ENCODE data around the gene N4BP2.

DNA sequence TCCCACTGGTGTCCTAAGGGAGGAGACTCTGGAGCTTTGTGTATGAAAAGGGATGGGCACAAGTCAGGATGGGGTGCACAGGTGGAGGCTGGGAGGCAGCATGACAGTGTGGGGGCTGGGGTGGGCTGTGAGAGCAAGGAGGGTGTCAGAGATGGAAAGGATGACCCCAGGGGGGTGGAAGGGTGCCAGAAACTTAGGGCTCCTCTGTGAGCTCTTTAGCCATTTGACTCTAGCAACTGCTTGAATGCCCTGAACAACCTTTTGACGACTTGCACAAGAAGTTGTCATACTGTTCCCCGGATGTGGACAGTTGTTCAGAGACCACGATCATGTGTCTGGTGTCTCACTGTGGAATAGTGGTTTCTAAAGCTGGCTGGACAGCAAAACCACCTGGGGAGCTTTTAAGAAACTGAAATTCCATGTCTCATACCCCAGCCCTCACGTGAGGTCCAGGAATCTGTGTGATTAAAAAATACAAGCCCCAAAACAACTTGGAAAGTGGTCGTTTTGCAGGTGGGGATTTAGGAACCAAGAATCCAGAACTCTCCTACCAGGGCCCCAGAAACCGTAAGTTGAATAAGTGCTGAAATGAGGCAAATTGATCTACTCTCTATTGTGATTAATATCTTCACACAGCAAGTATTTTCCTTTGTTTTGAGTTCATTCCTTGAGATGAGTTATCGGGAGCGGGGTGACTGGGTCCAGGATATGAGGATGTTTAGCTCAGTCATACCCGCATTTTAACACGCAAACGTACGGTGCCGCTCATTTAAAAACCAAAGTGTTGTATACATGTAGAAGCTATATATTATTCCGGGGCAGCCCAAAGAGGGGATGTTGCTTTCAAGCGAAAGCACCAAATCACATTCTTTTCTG is 143.6 kb downstream of the N4BP2 start:
- TF ChIP-seq MEF2A (IDR thresholded peaks at IDR 0.05; ENCODE audit: borderline replicate concordance, low read depth) (no peak), RFX5 (IDR thresholded peaks at IDR 0.05; ENCODE audit: low read length) (no peak), RAD21 (IDR thresholded peaks at IDR 0.05; ENCODE audit: low read length) (no peak), FOXM1 (IDR thresholded peaks at IDR 0.05; ENCODE audit: low read depth) (no peak), YY1 (IDR thresholded peaks at IDR 0.05; ENCODE audit: low read depth) (no peak), CTCF (IDR thresholded peaks at IDR 0.05) (no peak), EP300 (IDR thresholded peaks at IDR 0.05; ENCODE audit: borderline replicate concordance in 1 of 2, low read depth in 1 of 2, low read length in 1 of 2) (no peak), TEAD4 (IDR thresholded peaks at IDR 0.05; ENCODE audit: borderline replicate concordance, insufficient read depth) (no peak)

Data from SK-N-SH (cell line).